ENCODE measurements around the gene TMEM156.

- TF ChIP-seq, protein P1, sequence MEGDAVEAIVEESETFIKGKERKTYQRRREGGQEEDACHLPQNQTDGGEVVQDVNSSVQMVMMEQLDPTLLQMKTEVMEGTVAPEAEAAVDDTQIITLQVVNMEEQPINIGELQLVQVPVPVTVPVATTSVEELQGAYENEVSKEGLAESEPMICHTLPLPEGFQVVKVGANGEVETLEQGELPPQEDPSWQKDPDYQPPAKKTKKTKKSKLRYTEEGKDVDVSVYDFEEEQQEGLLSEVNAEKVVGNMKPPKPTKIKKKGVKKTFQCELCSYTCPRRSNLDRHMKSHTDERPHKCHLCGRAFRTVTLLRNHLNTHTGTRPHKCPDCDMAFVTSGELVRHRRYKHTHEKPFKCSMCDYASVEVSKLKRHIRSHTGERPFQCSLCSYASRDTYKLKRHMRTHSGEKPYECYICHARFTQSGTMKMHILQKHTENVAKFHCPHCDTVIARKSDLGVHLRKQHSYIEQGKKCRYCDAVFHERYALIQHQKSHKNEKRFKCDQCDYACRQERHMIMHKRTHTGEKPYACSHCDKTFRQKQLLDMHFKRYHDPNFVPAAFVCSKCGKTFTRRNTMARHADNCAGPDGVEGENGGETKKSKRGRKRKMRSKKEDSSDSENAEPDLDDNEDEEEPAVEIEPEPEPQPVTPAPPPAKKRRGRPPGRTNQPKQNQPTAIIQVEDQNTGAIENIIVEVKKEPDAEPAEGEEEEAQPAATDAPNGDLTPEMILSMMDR (IDR thresholded peaks at IDR 0.05; ENCODE audit: insufficient read depth, low read length, poor library complexity, severe bottlenecking), result no peak
- TF ChIP-seq EZH2phosphoT487 (conservative IDR thresholded peaks at IDR 0.05; ENCODE audit: low read length), result no peak
Observed at GRCh38 chr4:39068907-39069306, 36.7 kb upstream of the TMEM156 start.

All from SU-DHL-6 (cell line).